IPS-15b (cell line): ENCODE measurements around the gene RAD54L.
"Not testable (repeated sequence)": the region's sequence is repeated elsewhere in the genome, so short reads cannot be mapped to it uniquely, and the experiment has no call there.

Experiments
- H3K27me3 ChIP-seq: one replicate; pipeline ENCODE4 v1.6.1; 2013; ENCODE audit warnings: low read length; ENCODE audit not compliant: control insufficient read depth, insufficient read depth
- H3K36me3 ChIP-seq: one replicate; pipeline ENCODE4 v1.6.1; 2013; ENCODE audit warnings: low read length; ENCODE audit not compliant: control insufficient read depth, insufficient read depth
- H3K4me1 ChIP-seq: one replicate; pipeline ENCODE4 v1.6.1; 2013; ENCODE audit warnings: mild to moderate bottlenecking, low read length; ENCODE audit not compliant: control insufficient read depth, insufficient read depth
- H3K4me3 ChIP-seq: one replicate; pipeline ENCODE4 v1.5.1; 2013; ENCODE audit warnings: low read depth, low read length
- H3K9ac ChIP-seq: one replicate; pipeline ENCODE4 v1.6.1; 2013; ENCODE audit warnings: low read depth, mild to moderate bottlenecking, low read length
- H3K9me3 ChIP-seq: one replicate; pipeline ENCODE4 v1.6.1; 2013; ENCODE audit warnings: mild to moderate bottlenecking, low read length; ENCODE audit not compliant: control insufficient read depth, insufficient read depth

RAD54L gene

DNA sequence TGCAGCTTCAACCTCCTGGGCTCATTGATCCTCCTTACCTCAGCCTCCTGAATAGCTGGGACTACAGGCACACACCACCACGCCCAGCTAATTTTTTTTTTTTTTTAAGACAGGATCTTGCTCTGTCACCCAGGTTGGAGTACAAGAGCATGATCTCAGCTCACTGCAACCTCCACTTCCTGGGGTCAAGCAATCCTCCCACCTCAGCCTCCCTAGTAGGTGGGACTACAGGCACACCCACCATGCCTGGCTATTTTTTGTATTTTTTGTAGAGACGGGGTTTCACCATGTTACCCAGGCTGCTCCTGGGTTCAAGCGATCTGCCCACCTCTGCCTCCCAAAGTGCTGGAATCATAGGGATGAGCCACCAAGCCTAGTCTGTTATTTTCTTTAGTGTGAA lies 3.7 kb upstream of the RAD54L start:
- not testable (repeated sequence) for H3K36me3 ChIP-seq, H3K27me3 ChIP-seq, H3K4me3 ChIP-seq, H3K4me1 ChIP-seq, H3K9ac ChIP-seq, H3K9me3 ChIP-seq

GRCh38 chr1:46244656-46245371 lies 2.7 kb upstream of the RAD54L start:
- Histone ChIP-seq H3K4me3 (no peak overlapping the region), H3K4me1 (peaks cover 8% of the 10 kb centered on the region), H3K36me3 (peaks cover 2% of the 10 kb centered on the region), H3K27me3 (no peaks in the 10 kb centered on the region), H3K9ac (no peak overlapping the region), H3K9me3 (no peaks in the 10 kb centered on the region)

DNA sequence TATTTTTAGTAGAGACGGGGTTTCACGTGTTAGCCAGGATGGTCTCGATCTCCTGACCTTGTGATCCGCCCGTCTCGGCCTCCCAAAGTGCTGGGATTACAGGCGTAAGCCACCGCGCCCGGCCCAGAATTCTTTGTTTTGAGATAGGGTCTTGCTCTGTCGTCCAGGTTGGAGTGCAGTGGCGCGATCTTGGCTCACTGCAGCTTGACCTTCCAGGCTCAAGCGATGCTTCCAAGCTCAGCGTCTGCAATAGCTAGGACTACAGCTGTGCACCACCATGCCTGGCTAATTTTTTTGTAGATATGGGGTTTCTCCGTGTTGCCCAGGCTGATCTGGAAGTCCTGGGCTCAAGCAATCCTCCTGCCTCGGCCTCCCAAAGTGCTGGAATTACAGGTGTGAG lies 1.4 kb upstream of the RAD54L start:
- H3K9ac ChIP-seq, H3K9me3 ChIP-seq, H3K27me3 ChIP-seq, H3K4me1 ChIP-seq, H3K36me3 ChIP-seq: not testable (repeated sequence)
- peak overlapping the region; percentile 91 for H3K4me3 ChIP-seq

DNA sequence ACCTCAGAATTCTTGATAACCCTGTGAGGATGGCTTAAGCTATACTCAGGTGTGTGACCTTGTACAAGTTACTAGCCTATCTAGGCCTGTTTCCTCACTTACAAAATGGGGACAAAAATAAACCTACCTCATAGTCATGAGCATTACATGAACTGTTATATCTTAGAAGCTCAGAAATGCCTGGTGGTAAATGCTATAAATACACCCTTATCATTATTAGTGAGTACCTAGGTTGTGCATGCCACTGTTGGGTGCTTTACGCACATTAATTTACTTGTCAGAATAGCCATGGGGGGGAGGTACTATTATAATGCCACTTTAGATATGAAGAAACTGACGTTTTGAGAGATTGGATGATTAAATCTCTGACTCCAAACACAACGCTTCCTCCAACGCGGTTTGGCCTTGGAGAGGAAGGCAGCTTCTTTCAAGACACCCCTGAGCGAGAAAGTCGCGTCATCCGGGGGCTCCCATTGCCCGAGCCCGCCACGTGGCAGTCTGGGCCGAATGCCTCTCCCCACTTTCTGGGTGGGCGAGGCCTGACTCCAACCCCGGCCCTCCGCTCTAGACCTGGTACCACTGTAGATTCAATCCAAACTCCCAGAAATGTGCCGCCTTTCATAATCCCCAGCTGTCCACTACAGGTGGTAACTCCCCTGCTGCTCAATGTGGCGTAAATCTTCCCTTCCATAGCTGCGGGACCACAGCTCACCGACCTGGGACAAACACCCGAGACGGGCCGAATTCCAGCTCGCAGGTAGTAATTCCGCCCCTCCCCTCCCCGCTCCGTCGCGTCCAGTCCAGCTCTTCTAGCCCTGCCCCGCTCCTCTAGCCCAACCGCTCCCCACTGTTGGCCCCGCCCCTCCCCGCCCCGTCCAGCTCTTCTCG lies 771 bp upstream of the RAD54L start:
- H3K9me3 ChIP-seq, result no peaks in the 10 kb centered on the region

DNA sequence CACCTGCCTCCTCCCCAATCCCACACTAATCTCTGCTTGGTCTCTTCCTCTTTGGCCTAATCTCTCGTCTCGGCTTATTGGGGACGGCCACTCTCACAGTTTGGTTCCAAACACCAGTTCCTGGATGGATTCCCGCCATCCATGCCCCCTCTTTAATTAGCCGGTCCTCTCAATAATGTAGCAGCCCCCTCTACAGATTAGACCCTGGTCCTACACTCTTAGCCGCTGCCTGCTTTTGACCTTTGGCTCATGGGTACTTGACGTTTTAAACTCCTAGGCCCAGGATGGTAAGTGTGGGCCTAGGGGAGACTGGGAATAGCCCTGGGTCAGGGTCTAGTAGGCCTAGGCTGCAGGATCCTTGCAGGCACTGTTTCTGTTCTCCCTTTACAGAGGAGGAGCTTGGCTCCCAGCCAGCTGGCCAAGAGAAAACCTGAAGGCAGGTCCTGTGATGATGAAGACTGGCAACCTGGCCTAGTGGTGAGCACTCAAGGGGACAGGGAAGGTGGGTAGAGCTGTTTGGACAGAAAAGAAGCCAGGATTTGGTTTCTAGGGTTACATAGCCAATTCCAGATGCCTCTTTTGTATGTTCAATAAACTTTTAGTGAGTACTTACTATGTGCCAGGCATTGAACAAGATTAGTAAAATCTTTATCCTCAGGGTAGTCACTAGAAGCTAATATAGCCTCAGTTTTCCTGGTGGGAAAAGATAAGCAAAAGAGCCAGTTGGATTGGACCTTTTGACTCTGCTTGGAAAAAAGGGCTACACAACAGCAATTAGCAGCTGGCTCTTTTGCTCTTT lies 758 bp downstream of the RAD54L start:
- no peaks in the 10 kb centered on the region for H3K27me3 ChIP-seq
- no peaks in the 10 kb centered on the region for H3K9me3 ChIP-seq
- peak overlapping the region; percentile 88 for H3K9ac ChIP-seq
- H3K4me3 ChIP-seq, result peak overlapping the region; percentile 98
- H3K36me3 ChIP-seq, result peaks cover 24% of the 10 kb centered on the region
- H3K4me1 ChIP-seq, result peaks cover 8% of the 10 kb centered on the region

More for the DNA sequence above, 771 bp upstream of the RAD54L start:
- H3K9ac ChIP-seq, result peak overlapping the region; percentile 97
- peak overlapping the region; percentile 91 for H3K4me3 ChIP-seq
- peaks cover 13% of the 10 kb centered on the region for H3K36me3 ChIP-seq
- no peaks in the 10 kb centered on the region for H3K27me3 ChIP-seq
- peaks cover 8% of the 10 kb centered on the region for H3K4me1 ChIP-seq

DNA sequence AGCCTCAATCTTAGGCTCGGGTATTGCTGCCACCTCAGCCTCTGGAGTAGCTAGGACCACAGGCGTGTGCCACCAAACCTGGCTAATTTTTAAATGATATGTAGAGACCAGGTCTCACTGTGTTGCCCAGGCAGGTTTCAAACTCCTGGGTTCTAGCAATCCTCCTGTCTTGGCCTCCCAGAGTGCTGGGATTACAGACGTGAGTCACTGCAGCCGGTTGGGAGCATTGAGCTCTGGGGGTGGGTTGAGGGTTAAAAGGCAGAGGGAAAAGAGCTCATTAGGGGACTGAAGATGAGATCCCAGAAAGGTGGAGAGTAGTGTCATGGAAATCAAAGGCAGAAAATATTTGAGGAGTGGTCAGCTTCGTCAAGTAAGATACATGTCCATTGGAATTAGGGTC lies 7.1 kb downstream of the RAD54L start:
- Histone ChIP-seq H3K9me3 (no peaks in the 10 kb centered on the region), H3K27me3 (no peaks in the 10 kb centered on the region), H3K4me1 (no peaks in the 10 kb centered on the region), H3K36me3 (peaks cover 44% of the 10 kb centered on the region), H3K9ac (no peak overlapping the region), H3K4me3 (no peak overlapping the region)

DNA sequence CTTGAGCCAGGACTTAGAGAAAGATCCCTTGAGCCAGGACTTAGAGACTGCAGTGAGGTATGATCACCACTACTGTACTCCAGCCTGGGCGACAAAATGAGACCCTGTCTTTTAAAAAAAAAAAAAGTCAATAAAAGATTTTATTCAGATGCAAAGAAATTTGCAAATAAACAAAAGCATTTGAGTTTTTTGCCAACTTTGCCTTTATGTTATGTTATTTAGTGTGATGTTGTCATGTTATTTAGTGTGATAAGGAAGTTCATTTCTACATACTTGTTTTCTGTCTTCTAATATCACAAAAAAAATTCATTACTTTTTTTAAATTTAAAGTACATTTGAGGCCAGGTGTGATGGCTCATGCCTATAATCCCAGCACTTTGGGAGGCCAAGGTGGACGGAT lies 9.0 kb downstream of the RAD54L start:
- Histone ChIP-seq H3K27me3 (no peaks in the 10 kb centered on the region), H3K4me1 (no peaks in the 10 kb centered on the region), H3K9me3 (no peaks in the 10 kb centered on the region), H3K9ac (no peak overlapping the region), H3K4me3 (no peak overlapping the region), H3K36me3 (peaks cover 50% of the 10 kb centered on the region)

- H3K36me3 ChIP-seq, result peaks cover 74% of the 10 kb centered on the region
- no peaks in the 10 kb centered on the region for H3K27me3 ChIP-seq
Measured at GRCh38 chr1:46262508-46262907, 14.9 kb downstream of the RAD54L start.

DNA sequence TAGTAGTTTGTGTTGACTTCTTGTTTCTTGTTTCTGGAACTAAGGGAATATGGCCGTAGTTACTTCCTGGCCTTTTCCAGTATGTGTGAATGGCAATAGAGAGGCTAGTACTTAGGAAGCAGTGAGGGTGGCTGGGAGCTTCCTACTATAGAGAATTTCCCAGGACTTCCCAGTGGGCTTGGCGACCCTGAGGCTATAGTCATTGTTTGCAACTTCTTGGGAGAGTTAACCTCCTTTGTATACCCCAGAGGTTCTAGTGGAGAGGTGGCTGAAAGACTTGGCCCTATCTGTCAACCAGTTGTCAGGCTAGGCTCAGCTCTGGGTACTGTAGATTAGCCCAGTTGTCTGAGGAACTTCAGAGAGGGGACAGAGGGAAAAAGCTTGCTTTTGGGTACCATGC lies 15.6 kb downstream of the RAD54L start:
- no peaks in the 10 kb centered on the region for H3K4me1 ChIP-seq
- H3K4me3 ChIP-seq, result no peak overlapping the region
- no peak overlapping the region for H3K9ac ChIP-seq
- H3K27me3 ChIP-seq, result no peaks in the 10 kb centered on the region
- no peaks in the 10 kb centered on the region for H3K9me3 ChIP-seq
- peaks cover 73% of the 10 kb centered on the region for H3K36me3 ChIP-seq

More at GRCh38 chr1:46262508-46262907, 14.9 kb downstream of the RAD54L start:
- Histone ChIP-seq H3K9ac (no peak overlapping the region), H3K9me3 (no peaks in the 10 kb centered on the region), H3K4me1 (no peaks in the 10 kb centered on the region), H3K4me3 (no peak overlapping the region)

DNA sequence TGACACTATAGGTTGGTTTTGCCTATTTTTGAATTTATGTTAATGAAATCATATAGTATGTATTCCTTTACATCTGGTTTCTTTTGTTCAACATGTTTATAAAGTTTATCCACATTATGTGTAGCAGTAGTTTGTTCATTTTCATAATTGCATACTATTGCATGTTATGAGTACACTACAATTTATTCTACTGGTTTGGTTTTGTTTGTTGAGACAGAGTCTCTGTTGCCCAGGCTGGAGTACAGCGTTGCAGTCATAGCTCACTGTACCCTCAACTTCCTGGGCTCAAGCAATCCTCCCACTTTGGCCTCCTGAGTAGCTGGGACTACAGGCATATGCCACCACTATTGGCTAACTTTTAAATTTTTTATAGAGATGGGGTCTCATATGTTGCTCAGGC lies 21.0 kb downstream of the RAD54L start:
- no peaks in the 10 kb centered on the region for H3K9me3 ChIP-seq
- peaks cover 79% of the 10 kb centered on the region for H3K36me3 ChIP-seq
- H3K4me1 ChIP-seq, result no peaks in the 10 kb centered on the region
- H3K4me3 ChIP-seq, result no peak overlapping the region
- H3K27me3 ChIP-seq, result no peaks in the 10 kb centered on the region
- H3K9ac ChIP-seq, result no peak overlapping the region

DNA sequence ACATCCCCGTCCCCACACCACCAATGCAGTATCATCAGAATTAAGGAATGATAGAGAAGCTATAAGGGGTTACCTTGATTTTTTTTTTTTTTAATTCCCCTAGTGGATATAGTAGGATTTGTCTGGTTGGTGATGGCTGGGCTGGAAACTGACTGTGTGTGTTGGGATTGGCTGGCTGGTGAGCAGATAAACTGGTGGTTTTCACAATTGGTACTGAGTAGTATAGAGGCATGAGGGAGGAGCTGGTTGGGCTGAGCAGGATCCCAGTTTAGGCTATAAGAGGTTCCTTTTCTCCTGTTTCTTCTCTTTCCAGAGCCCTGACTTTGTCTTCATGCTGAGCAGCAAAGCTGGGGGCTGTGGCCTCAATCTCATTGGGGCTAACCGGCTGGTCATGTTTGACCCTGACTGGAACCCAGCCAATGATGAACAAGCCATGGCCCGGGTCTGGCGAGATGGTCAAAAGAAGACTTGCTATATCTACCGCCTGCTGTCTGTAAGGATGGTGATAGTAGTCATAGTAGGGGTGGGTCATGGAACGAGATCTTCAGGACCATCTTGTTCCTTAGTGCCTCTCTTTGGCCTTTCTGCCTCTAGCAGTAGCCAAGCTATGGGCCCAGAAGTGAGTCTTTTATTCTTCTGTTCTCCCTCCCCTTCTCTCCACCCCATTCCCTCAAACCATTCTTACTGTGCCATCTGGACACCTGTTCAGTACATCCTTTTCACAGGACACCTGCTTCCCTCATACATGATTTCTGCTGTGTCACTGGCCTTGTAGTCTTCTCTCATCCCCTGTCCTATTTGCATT lies 26.9 kb downstream of the RAD54L start:
- no peaks in the 10 kb centered on the region for H3K9me3 ChIP-seq
- H3K27me3 ChIP-seq, result no peaks in the 10 kb centered on the region
- H3K4me1 ChIP-seq, result no peaks in the 10 kb centered on the region
- no peak overlapping the region for H3K9ac ChIP-seq
- H3K4me3 ChIP-seq, result no peak overlapping the region
- H3K36me3 ChIP-seq, result peaks cover 74% of the 10 kb centered on the region
